ENCODE results near the gene OR51E1.

DNA sequence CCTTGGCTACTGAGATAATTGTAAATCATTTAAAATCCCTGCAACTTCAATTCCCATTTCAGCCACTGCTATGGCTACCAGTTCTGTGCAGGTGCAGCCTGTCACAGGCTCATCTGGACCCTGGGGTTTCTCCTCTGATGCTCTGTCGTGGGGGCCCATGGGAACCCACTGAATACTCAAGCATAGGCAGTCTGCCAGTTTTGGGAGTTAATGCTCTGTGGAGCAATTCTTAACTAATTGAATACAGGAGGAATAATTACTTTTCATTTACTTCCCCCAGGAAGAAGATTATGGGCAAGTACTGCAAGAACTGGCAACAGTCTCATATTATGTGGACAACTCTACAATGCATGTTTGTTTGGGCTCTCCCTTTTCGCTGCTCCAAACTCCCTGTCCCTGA, 28.0 kb downstream of the OR51E1 start:
- TF ChIP-seq, protein P1, sequence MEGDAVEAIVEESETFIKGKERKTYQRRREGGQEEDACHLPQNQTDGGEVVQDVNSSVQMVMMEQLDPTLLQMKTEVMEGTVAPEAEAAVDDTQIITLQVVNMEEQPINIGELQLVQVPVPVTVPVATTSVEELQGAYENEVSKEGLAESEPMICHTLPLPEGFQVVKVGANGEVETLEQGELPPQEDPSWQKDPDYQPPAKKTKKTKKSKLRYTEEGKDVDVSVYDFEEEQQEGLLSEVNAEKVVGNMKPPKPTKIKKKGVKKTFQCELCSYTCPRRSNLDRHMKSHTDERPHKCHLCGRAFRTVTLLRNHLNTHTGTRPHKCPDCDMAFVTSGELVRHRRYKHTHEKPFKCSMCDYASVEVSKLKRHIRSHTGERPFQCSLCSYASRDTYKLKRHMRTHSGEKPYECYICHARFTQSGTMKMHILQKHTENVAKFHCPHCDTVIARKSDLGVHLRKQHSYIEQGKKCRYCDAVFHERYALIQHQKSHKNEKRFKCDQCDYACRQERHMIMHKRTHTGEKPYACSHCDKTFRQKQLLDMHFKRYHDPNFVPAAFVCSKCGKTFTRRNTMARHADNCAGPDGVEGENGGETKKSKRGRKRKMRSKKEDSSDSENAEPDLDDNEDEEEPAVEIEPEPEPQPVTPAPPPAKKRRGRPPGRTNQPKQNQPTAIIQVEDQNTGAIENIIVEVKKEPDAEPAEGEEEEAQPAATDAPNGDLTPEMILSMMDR (IDR thresholded peaks at IDR 0.05), result no peak
- no peak for TF ChIP-seq POLR2A (IDR thresholded peaks at IDR 0.05)
